ENCODE results near the gene BCL2L11. TPM values are rescaled to one million over a fixed set of nuclear protein-coding genes. Genes with fewer than 3 reads are reported as not detected.

BCL2L11 gene
- total RNA-seq, 6 donors from 2014 or later = 14.8 to 76.5 (median 31.4) TPM

DNA sequence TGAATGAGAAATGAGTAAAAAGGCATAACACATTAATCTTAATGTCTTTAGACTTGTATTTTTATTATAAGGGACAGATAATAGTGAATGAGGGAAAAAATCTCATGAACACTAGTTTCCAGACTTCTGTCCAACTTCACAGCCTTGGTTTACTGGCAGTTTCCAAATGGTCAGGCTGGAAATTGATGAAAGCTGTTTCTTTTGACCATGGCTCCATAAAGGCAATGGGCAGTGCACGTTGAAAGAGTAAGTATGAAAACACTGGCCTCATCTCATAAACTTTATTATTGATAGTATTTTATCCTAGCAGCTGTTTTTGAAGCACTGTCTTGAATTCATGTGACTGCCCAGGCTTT, 23.1 kb downstream of the BCL2L11 start:
- 89 to 93% methylated on average over 1 of the region's 1 CpG for WGBS, 2 donors
- Histone ChIP-seq H3K9me3 (no peaks in the 10 kb centered on the region), H3K4me3 (no peak overlapping the region), H3K27ac (no peak overlapping the region), H3K27me3 (no peaks in the 10 kb centered on the region), H3K4me1 (peaks cover 0 to 11% (median 3%) of the 10 kb centered on the region in 4 donors), H3K36me3 (peaks cover 0 to 9% (median 2%) of the 10 kb centered on the region in 4 donors)
- DNase-seq (no peak), ATAC-seq (ENCODE audit: low FRiP score in 2 of 2) (no peak)
- TF ChIP-seq EP300 (IDR thresholded peaks at IDR 0.05) (no peak), POLR2AphosphoS5 (IDR thresholded peaks at IDR 0.05) (no peak), POLR2A (IDR thresholded peaks at IDR 0.05) (no peak)
- TF ChIP-seq, protein P1, sequence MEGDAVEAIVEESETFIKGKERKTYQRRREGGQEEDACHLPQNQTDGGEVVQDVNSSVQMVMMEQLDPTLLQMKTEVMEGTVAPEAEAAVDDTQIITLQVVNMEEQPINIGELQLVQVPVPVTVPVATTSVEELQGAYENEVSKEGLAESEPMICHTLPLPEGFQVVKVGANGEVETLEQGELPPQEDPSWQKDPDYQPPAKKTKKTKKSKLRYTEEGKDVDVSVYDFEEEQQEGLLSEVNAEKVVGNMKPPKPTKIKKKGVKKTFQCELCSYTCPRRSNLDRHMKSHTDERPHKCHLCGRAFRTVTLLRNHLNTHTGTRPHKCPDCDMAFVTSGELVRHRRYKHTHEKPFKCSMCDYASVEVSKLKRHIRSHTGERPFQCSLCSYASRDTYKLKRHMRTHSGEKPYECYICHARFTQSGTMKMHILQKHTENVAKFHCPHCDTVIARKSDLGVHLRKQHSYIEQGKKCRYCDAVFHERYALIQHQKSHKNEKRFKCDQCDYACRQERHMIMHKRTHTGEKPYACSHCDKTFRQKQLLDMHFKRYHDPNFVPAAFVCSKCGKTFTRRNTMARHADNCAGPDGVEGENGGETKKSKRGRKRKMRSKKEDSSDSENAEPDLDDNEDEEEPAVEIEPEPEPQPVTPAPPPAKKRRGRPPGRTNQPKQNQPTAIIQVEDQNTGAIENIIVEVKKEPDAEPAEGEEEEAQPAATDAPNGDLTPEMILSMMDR (IDR thresholded peaks at IDR 0.05) = no peak

DNA sequence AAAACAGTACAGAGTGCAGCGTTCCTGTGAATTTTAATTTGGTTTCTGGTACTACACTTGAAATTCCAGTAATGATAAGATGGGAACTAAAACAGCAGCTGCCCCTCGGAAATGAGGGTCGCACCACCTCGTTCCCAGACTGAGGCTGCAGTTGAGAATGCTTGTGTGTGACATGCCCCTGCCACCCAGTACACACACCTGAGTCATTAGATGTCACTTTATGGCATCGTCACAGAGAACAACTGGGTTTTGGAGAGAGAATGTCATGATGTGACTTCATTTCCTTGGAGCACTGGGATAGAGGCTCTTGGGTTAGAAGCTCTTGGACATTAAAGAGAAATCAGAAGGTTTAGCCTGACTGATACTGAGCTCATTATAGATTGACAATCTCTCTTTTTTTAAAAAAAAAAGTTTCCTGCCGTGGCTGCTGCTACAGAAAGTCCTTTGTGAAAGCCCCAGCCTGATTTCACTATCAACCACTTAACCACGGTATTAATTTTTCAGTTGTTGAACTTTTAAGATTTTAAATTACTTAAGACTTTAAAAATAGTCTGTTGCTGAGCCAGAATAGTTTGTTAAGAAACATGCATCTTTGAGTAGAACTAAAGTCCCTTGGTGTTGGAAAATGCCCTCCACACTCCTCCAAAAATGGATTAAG, 24.5 kb downstream of the BCL2L11 start:
- DNase-seq (no peak), ATAC-seq (ENCODE audit: low FRiP score in 2 of 2) (no peak)
- Histone ChIP-seq H3K36me3 (peaks cover 0 to 5% (median 0%) of the 10 kb centered on the region in 4 donors), H3K4me1 (peaks cover 0 to 16% (median 5%) of the 10 kb centered on the region in 4 donors), H3K27me3 (no peaks in the 10 kb centered on the region), H3K9me3 (no peaks in the 10 kb centered on the region), H3K4me3 (no peak overlapping the region), H3K27ac (no peak overlapping the region)
- TF ChIP-seq, protein P1 (IDR thresholded peaks at IDR 0.05) = no peak
- no peak for TF ChIP-seq POLR2AphosphoS5 (IDR thresholded peaks at IDR 0.05)
- TF ChIP-seq EP300 (IDR thresholded peaks at IDR 0.05) = no peak
- no peak for TF ChIP-seq POLR2A (IDR thresholded peaks at IDR 0.05)
- 89 to 90% methylated on average over 7 of the region's 7 CpGs for WGBS, 2 donors

DNA sequence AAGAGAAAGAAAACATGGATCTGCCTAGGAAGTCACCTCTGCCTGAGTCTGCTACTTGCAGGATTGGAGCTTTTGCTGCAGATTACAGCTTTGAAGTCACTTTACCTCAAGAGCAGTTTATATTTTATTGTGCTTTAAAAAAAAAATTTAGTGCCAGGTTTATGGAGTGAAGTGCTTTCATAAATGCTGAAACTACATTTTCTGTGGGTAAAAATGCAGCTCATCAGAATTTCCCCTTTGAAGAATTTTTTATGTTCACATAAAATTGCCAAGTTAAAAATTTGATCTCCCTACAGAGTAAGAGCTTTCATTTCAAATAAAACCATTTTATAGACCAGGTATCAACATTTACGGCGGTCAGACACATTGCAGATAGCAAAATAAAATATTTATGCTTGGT, 25.2 kb downstream of the BCL2L11 start:
- WGBS, 2 donors = 90 to 96% methylated on average over 2 of the region's 2 CpGs
- Histone ChIP-seq H3K9me3 (no peaks in the 10 kb centered on the region), H3K27ac (no peak overlapping the region), H3K36me3 (peaks cover 0 to 12% (median 0%) of the 10 kb centered on the region in 4 donors), H3K27me3 (no peaks in the 10 kb centered on the region), H3K4me1 (peaks cover 0 to 16% (median 5%) of the 10 kb centered on the region in 4 donors), H3K4me3 (no peak overlapping the region)
- DNase-seq (no peak), ATAC-seq (ENCODE audit: low FRiP score in 2 of 2) (no peak)
- TF ChIP-seq EP300 (IDR thresholded peaks at IDR 0.05) (no peak), POLR2AphosphoS5 (IDR thresholded peaks at IDR 0.05) (no peak), POLR2A (IDR thresholded peaks at IDR 0.05) (no peak)
- TF ChIP-seq, protein P1 (IDR thresholded peaks at IDR 0.05) = no peak

DNA sequence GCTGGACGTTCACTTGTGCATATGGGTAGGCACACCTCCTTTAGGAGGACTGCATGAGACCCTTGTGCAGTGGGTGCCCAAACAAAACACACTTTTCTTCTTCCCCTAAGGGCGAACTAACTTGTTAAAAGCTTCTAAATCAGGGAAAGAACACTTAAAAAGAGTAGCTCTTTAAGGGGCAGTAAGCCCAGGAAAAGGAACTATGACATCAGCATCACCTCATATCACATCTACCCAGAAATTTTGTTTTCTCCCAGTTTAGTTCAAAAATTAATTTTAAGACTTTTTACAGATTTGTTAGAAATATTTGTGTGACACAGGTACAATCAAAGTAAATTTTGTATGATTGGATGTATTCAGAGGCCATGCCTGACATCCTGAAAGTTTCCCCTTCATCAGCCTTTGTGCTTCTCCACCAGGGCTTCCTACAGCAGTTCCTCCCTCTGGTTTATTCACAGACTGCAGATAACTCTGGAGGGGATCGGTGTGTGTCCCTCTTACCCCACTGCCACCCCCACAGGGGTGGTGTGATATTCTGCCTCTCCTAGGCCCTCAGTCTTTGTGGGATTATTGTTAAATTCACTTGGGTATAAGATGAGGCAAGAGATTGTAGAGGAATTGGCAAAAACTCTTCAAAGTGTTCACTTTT, 27.6 kb downstream of the BCL2L11 start:
- ATAC-seq (ENCODE audit: low FRiP score in 2 of 2) (no peak), DNase-seq (no peak)
- no peaks in the 10 kb centered on the region for H3K27me3 ChIP-seq
- no peak overlapping the region for H3K4me3 ChIP-seq
- no peaks in the 10 kb centered on the region for H3K9me3 ChIP-seq
- TF ChIP-seq POLR2A (IDR thresholded peaks at IDR 0.05) (no peak), POLR2AphosphoS5 (IDR thresholded peaks at IDR 0.05) (no peak), EP300 (IDR thresholded peaks at IDR 0.05) (no peak)
- TF ChIP-seq, protein P1 (IDR thresholded peaks at IDR 0.05) = no peak
- peaks cover 0 to 16% (median 5%) of the 10 kb centered on the region in 4 donors for H3K4me1 ChIP-seq
- WGBS, 2 donors = 83 to 87% methylated on average over 3 of the region's 3 CpGs
- peaks cover 0 to 29% (median 0%) of the 10 kb centered on the region in 4 donors for H3K36me3 ChIP-seq
- H3K27ac ChIP-seq = no peak overlapping the region
